ENCODE results near the gene RNF32.

GRCh38 chr7:156602283-156602682 lies 38.3 kb upstream of the RNF32 start:
- TF ChIP-seq POLR2A (IDR thresholded peaks at IDR 0.05; ENCODE audit: low read depth) = no peak
- TF ChIP-seq CTCF (IDR thresholded peaks at IDR 0.05) = no peak
- no peak for TF ChIP-seq EP300 (IDR thresholded peaks at IDR 0.05)
- no peak for TF ChIP-seq POLR2AphosphoS5 (IDR thresholded peaks at IDR 0.05)
